WTC11 (cell line): ENCODE measurements around the gene SETD2. TPM values are rescaled to one million over a fixed set of nuclear protein-coding genes. Genes with fewer than 3 reads are reported as not detected.

Experiments used
- ATAC-seq: fragments of 200-7000 bp; cut with Tn5 transposase; 2 replicates; pipeline ENCODE4 v1.10.0; 2021; ENCODE audit warnings: mild to moderate bottlenecking, moderate library complexity
- CTCF ChIA-PET: fragments of 300-600 bp; sonication (Branson Sonifier 250); formaldehyde crosslinking; loops from one replicate; lab custom pipeline; 2021; ENCODE audit warnings: antibody characterized with exemption; lab: Charles Lee
- POLR2A ChIA-PET: fragments of 350-600 bp; sonication (Branson Sonifier 250); formaldehyde crosslinking; loops from one replicate; lab custom pipeline; 2021; ENCODE audit warnings: antibody characterized with exemption; lab: Charles Lee
- DNase-seq: peaks from one replicate; pipeline ENCODE4 v3.0.0; 2021; ENCODE audit warnings: low spot score
- H3K27ac Mint-ChIP-seq: 2 replicates; pipeline ENCODE4 v1.8.0; 2021; ENCODE audit warnings: mixed read lengths
- H3K27me3 Mint-ChIP-seq: 2 replicates; pipeline ENCODE4 v1.8.0; 2021; ENCODE audit warnings: low read depth, mild to moderate bottlenecking, moderate library complexity, mixed read lengths
- H3K36me3 Mint-ChIP-seq: 2 replicates; pipeline ENCODE4 v1.8.0; 2021; ENCODE audit warnings: mixed read lengths
- H3K4me1 Mint-ChIP-seq: 2 replicates; pipeline ENCODE4 v1.8.0; 2022; ENCODE audit warnings: mixed read lengths
- H3K4me3 Mint-ChIP-seq: 2 replicates; pipeline ENCODE4 v1.8.0; 2021; ENCODE audit warnings: mild to moderate bottlenecking, moderate library complexity, mixed read lengths
- H3K9me3 Mint-ChIP-seq: 2 replicates; pipeline ENCODE4 v1.8.0; 2021; ENCODE audit warnings: mixed read lengths
- ARID4B ChIP-seq: sonication (generic); formaldehyde crosslinking; IDR thresholded peaks from 2 replicates; pipeline ENCODE4 v1.8.0; 2023; ENCODE audit warnings: missing genetic modification reagents, mild to moderate bottlenecking, borderline replicate concordance
- CBFB ChIP-seq: sonication (generic); formaldehyde crosslinking; IDR thresholded peaks from 2 replicates; pipeline ENCODE4 v1.8.1; 2022; ENCODE audit warnings: mild to moderate bottlenecking, low read depth, missing genetic modification reagents
- CDX4 ChIP-seq: fragments of 250-450 bp; sonication (Bioruptor Pico); IDR thresholded peaks from 2 replicates; pipeline ENCODE4 v1.9.0; 2021; ENCODE audit warnings: moderate library complexity, mild to moderate bottlenecking, inconsistent platforms, borderline replicate concordance
- CREB1 ChIP-seq: sonication (generic); formaldehyde crosslinking; IDR thresholded peaks from 2 replicates; pipeline ENCODE4 v1.8.0; 2023; ENCODE audit warnings: mild to moderate bottlenecking, missing genetic modification reagents
- CREM ChIP-seq: sonication (generic); formaldehyde crosslinking; IDR thresholded peaks from 2 replicates; pipeline ENCODE4 v1.8.1; 2022; ENCODE audit warnings: mild to moderate bottlenecking, missing genetic modification reagents, moderate library complexity
- ESRRA ChIP-seq: sonication (generic); formaldehyde crosslinking; IDR thresholded peaks from 2 replicates; pipeline ENCODE4 v1.8.1; 2022; ENCODE audit warnings: mild to moderate bottlenecking, missing genetic modification reagents, borderline replicate concordance
- FOXP1 ChIP-seq: sonication (generic); formaldehyde crosslinking; IDR thresholded peaks from 2 replicates; pipeline ENCODE4 v1.8.0; 2022; ENCODE audit warnings: missing genetic modification reagents, mild to moderate bottlenecking, moderate library complexity, borderline replicate concordance
- HMGA2 ChIP-seq: fragments of 250-450 bp; sonication (Bioruptor Pico); IDR thresholded peaks from 2 replicates; pipeline ENCODE4 v1.4.0; 2021; ENCODE audit warnings: mild to moderate bottlenecking, moderate library complexity
- JAZF1 ChIP-seq: fragments of 250-450 bp; sonication (Bioruptor Pico); IDR thresholded peaks from 2 replicates; pipeline ENCODE4 v1.9.0; 2021; ENCODE audit warnings: moderate library complexity, mild to moderate bottlenecking, inconsistent platforms
- NFYB ChIP-seq: sonication (generic); formaldehyde crosslinking; conservative IDR thresholded peaks from 2 replicates; pipeline ENCODE4 v1.8.0; 2022; ENCODE audit warnings: low read depth, missing genetic modification reagents
- NR1H2 ChIP-seq: sonication (generic); formaldehyde crosslinking; IDR thresholded peaks from 2 replicates; pipeline ENCODE4 v1.9.0; 2021; ENCODE audit warnings: mild to moderate bottlenecking, moderate library complexity, missing genetic modification reagents
- PRRX2 ChIP-seq: fragments of 250-450 bp; sonication (Bioruptor Pico); IDR thresholded peaks from 2 replicates; pipeline ENCODE4 v1.8.0; 2021; ENCODE audit warnings: mild to moderate bottlenecking
- SMAD3 ChIP-seq: sonication (generic); formaldehyde crosslinking; IDR thresholded peaks from 2 replicates; pipeline ENCODE4 v1.8.0; 2022; ENCODE audit warnings: missing genetic modification reagents, mild to moderate bottlenecking, borderline replicate concordance
- TCF7 ChIP-seq: sonication (generic); formaldehyde crosslinking; IDR thresholded peaks from 2 replicates; pipeline ENCODE4 v1.8.0; 2022; ENCODE audit warnings: mild to moderate bottlenecking, low read depth, missing genetic modification reagents, moderate library complexity
- ZNF138 ChIP-seq: sonication (generic); formaldehyde crosslinking; conservative IDR thresholded peaks from 2 replicates; pipeline ENCODE4 v1.8.1; 2022; ENCODE audit warnings: mild to moderate bottlenecking, moderate library complexity, missing genetic modification reagents
- total RNA-seq: library from RNA; stranded (reverse); gene quantifications from 3 replicates; pipeline ENCODE4 v1.2.3, GENCODE V29; 2021
- TF ChIP-seq, protein P1 (sequence below): fragments of 250-450 bp; sonication (Bioruptor Pico); IDR thresholded peaks from 2 replicates; pipeline ENCODE4 v1.9.0; 2021; ENCODE audit warnings: mild to moderate bottlenecking, borderline replicate concordance
- TF ChIP-seq, protein P2 (sequence below): sonication (generic); formaldehyde crosslinking; IDR thresholded peaks from 2 replicates; pipeline ENCODE4 v1.8.0; 2022; ENCODE audit warnings: missing genetic modification reagents
- TF ChIP-seq, protein P3 (sequence below): fragments of 250-450 bp; sonication (Bioruptor Pico); IDR thresholded peaks from 2 replicates; pipeline ENCODE4 v2.1.2; 2022; ENCODE audit warnings: mild to moderate bottlenecking, moderate library complexity

The SETD2 gene
- total RNA-seq, 1 experiment from 2014 or later = 39.8 TPM

DNA sequence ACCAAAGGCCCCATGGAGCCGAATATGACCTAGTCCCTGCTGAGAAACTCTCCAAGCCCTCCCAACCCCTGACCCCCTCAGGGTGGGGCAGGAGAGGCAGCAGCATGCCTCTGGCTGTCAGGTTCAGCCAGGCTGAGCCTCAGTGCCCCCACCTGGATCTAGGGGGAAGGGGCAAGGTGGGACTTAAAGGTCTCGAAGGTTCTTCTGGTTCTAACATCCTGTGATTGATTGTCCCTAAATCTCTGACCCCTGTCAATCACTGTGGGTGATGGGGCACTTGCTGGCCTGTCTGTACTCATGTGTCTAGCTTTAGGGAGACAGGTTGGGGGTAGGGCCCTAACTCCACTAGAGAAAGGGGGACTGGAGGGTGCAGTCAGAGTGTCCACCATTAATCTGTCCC, 170.6 kb downstream of the SETD2 start (continued):
- TF ChIP-seq, protein P1, sequence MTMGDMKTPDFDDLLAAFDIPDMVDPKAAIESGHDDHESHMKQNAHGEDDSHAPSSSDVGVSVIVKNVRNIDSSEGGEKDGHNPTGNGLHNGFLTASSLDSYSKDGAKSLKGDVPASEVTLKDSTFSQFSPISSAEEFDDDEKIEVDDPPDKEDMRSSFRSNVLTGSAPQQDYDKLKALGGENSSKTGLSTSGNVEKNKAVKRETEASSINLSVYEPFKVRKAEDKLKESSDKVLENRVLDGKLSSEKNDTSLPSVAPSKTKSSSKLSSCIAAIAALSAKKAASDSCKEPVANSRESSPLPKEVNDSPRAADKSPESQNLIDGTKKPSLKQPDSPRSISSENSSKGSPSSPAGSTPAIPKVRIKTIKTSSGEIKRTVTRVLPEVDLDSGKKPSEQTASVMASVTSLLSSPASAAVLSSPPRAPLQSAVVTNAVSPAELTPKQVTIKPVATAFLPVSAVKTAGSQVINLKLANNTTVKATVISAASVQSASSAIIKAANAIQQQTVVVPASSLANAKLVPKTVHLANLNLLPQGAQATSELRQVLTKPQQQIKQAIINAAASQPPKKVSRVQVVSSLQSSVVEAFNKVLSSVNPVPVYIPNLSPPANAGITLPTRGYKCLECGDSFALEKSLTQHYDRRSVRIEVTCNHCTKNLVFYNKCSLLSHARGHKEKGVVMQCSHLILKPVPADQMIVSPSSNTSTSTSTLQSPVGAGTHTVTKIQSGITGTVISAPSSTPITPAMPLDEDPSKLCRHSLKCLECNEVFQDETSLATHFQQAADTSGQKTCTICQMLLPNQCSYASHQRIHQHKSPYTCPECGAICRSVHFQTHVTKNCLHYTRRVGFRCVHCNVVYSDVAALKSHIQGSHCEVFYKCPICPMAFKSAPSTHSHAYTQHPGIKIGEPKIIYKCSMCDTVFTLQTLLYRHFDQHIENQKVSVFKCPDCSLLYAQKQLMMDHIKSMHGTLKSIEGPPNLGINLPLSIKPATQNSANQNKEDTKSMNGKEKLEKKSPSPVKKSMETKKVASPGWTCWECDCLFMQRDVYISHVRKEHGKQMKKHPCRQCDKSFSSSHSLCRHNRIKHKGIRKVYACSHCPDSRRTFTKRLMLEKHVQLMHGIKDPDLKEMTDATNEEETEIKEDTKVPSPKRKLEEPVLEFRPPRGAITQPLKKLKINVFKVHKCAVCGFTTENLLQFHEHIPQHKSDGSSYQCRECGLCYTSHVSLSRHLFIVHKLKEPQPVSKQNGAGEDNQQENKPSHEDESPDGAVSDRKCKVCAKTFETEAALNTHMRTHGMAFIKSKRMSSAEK (CRISPR knock-in tag) = no peak
- TF ChIP-seq JAZF1 (no peak), HMGA2 (CRISPR knock-in tag) (no peak), FOXP1 (CRISPR knock-in tag) (no peak), ZNF138 (CRISPR knock-in tag) (no peak)

DNA sequence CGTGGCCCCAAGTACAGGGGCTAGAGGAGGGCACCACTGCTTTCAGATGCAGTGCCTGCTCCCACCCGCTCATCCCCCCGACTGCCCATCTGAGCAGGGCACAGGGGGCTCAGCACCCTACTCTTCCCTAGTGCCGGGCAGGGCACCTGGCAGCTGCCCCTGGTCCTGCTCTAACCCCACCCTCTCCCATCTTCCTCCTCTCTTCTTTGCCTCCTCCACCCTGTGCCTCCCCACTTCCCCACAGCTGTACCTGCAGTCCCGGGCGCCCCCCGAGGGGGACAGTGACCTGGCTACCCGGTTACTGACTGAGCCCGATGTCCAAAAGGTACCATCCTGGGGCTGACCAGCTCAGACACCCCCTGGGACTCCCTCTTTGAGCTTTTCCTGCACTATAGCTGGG, 171.7 kb downstream of the SETD2 start:
- no peak overlapping the region for H3K4me3 Mint-ChIP-seq
- no peaks in the 10 kb centered on the region for H3K9me3 Mint-ChIP-seq
- CTCF ChIA-PET = interaction anchor here (0.6 to 2.8 kb wide), 3 partner anchors 10 to 69 kb away, joined by 3 to 9 read pairs (median 5); no protein-coding TSS in a partner anchor
- TF ChIP-seq PRRX2 (CRISPR knock-in tag) = no peak
- no peak for TF ChIP-seq ESRRA
- no peak for TF ChIP-seq CREB1
- no peak for TF ChIP-seq NR1H2 (CRISPR knock-in tag)
- no peak for TF ChIP-seq NFYB (CRISPR knock-in tag)
- TF ChIP-seq, protein P2, sequence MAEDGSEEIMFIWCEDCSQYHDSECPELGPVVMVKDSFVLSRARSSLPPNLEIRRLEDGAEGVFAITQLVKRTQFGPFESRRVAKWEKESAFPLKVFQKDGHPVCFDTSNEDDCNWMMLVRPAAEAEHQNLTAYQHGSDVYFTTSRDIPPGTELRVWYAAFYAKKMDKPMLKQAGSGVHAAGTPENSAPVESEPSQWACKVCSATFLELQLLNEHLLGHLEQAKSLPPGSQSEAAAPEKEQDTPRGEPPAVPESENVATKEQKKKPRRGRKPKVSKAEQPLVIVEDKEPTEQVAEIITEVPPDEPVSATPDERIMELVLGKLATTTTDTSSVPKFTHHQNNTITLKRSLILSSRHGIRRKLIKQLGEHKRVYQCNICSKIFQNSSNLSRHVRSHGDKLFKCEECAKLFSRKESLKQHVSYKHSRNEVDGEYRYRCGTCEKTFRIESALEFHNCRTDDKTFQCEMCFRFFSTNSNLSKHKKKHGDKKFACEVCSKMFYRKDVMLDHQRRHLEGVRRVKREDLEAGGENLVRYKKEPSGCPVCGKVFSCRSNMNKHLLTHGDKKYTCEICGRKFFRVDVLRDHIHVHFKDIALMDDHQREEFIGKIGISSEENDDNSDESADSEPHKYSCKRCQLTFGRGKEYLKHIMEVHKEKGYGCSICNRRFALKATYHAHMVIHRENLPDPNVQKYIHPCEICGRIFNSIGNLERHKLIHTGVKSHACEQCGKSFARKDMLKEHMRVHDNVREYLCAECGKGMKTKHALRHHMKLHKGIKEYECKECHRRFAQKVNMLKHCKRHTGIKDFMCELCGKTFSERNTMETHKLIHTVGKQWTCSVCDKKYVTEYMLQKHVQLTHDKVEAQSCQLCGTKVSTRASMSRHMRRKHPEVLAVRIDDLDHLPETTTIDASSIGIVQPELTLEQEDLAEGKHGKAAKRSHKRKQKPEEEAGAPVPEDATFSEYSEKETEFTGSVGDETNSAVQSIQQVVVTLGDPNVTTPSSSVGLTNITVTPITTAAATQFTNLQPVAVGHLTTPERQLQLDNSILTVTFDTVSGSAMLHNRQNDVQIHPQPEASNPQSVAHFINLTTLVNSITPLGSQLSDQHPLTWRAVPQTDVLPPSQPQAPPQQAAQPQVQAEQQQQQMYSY (CRISPR knock-in tag) = no peak
- ATAC-seq (no peak), DNase-seq (no peak)
- POLR2A ChIA-PET = interaction anchor here (1.0 kb wide), 1 partner anchor 10 kb away, joined by 3 read pairs; no protein-coding TSS in a partner anchor
- peaks cover 7% of the 10 kb centered on the region; the same call in 1 of the 2 replicates for H3K36me3 Mint-ChIP-seq
- H3K27ac Mint-ChIP-seq = no peak overlapping the region
- H3K27me3 Mint-ChIP-seq = no peaks in the 10 kb centered on the region
- peaks cover 20% of the 10 kb centered on the region for H3K4me1 Mint-ChIP-seq

DNA sequence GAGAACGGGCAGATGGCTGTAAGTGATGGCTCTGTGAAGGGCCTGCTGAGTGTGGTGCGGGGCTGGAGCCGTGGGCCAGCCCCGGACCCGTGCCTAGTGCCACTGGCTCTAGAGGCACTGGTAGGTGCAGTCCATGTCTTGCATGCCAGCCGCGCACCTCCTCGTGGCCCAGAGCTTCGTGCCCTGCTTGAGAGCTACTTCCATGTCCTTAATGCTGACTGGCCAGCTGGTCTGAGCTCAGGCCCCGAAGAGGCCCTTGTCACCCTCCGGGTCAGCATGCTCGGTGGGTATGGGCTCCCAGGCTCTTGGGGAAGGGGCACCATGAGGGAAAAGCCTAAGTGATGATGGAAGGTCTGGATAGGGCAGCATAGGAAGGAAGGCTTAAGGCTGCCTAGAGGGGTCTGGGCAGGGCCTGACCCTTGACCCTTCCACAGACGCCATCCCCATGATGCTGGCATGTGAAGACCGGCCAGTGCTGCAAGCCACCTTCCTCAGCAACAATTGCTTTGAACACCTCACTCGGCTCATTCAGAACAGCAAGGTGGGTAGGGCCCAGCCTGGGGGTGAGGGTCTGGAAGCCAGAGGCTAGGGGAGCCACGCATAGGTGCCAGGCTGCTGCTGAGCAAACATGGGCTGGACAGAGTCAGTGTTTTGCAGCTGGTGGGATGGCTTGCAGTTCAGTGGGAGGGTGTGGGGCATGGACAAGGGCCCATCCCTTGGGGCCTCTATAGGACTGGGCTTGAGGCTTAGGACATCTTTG, 172.3 kb downstream of the SETD2 start:
- H3K9me3 Mint-ChIP-seq = no peaks in the 10 kb centered on the region
- no peak overlapping the region for H3K4me3 Mint-ChIP-seq
- ChIA-PET CTCF (interaction anchor here (2.8 kb wide), 1 partner anchor 9 kb away, joined by 9 read pairs; no protein-coding TSS in a partner anchor), POLR2A (interaction anchor here (1.0 kb wide), 1 partner anchor 9 kb away, joined by 3 read pairs; no protein-coding TSS in a partner anchor)
- H3K36me3 Mint-ChIP-seq = peaks cover 7% of the 10 kb centered on the region; the same call in 1 of the 2 replicates
- H3K27me3 Mint-ChIP-seq = no peaks in the 10 kb centered on the region
- DNase-seq (no peak), ATAC-seq (no peak)
- no peak overlapping the region for H3K27ac Mint-ChIP-seq
- H3K4me1 Mint-ChIP-seq = peaks cover 27% of the 10 kb centered on the region
- TF ChIP-seq ARID4B (CRISPR knock-in tag) = no peak
- no peak for TF ChIP-seq TCF7 (CRISPR knock-in tag)
- no peak for TF ChIP-seq CBFB (CRISPR knock-in tag)
- TF ChIP-seq SMAD3 (CRISPR knock-in tag) = no peak
- TF ChIP-seq CDX4 = no peak
- TF ChIP-seq, protein P3, sequence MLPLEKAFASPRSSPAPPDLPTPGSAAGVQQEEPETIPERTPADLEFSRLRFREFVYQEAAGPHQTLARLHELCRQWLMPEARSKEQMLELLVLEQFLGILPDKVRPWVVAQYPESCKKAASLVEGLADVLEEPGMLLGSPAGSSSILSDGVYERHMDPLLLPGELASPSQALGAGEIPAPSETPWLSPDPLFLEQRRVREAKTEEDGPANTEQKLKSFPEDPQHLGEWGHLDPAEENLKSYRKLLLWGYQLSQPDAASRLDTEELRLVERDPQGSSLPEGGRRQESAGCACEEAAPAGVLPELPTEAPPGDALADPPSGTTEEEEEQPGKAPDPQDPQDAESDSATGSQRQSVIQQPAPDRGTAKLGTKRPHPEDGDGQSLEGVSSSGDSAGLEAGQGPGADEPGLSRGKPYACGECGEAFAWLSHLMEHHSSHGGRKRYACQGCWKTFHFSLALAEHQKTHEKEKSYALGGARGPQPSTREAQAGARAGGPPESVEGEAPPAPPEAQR (CRISPR knock-in tag) = no peak
- TF ChIP-seq CREM (CRISPR knock-in tag) = no peak
- TF ChIP-seq JAZF1 = no peak
